ENCODE results near the gene RNF214. TPM values are rescaled to one million over a fixed set of nuclear protein-coding genes. Genes with fewer than 3 reads are reported as not detected.

RNF214 gene
- total and polyA plus RNA-seq, 2 donors (not counting 1 experiment from before 2014, with no cell fraction given): 16.0 to 36.1 TPM

GRCh38 chr11:117195761-117196160 lies 36.7 kb upstream of the RNF214 start:
- H3K27ac Mint-ChIP-seq: peak overlapping the region; percentile 65

GRCh38 chr11:117197006-117197405 lies 35.5 kb upstream of the RNF214 start:
- Histone ChIP-seq H3K9me3 (ENCODE audit: control extremely low read depth in 1 of 3, control insufficient read depth in 2 of 3, insufficient read depth in 1 of 3, low read length in 2 of 3) (no peaks in the 10 kb centered on the region), H3K27ac (ENCODE audit: low read length in 2 of 2) (no peak overlapping the region), H2AFZ (ENCODE audit: insufficient read depth, low read depth, low read length, poor library complexity, severe bottlenecking) (no peak overlapping the region), H3K36me3 (replicated peaks in 1 of 2; ENCODE audit: control extremely low read depth in 1 of 2, control insufficient read depth in 1 of 2, extremely low read depth in 1 of 2, insufficient read depth in 2 of 2, low read length in 1 of 2) (peaks cover 0 to 72% of the 10 kb centered on the region in 2 experiments), H3K4me2 (replicated peaks; ENCODE audit: low read depth, low read length, poor library complexity, severe bottlenecking) (no peak overlapping the region), H3K79me2 (ENCODE audit: control insufficient read depth, insufficient read depth, low read length) (peaks cover 5% of the 10 kb centered on the region), H3K27me3 (replicated peaks in 1 of 4; ENCODE audit: control extremely low read depth in 1 of 4, control insufficient read depth in 3 of 4, insufficient read depth in 4 of 4, low read length in 3 of 4) (no peaks in the 10 kb centered on the region), H4K20me1 (ENCODE audit: control insufficient read depth, insufficient read depth, low read length, poor library complexity, severe bottlenecking) (peaks cover 11% of the 10 kb centered on the region), H3K9ac (ENCODE audit: low read length) (no peak overlapping the region), H3K4me1 (ENCODE audit: control insufficient read depth in 2 of 2, insufficient read depth in 2 of 2, low read length in 2 of 2) (peaks cover 15 to 40% of the 10 kb centered on the region in 2 donors), H3K4me3 (ENCODE audit: control extremely low read depth in 1 of 5, extremely low read depth in 1 of 5, insufficient read depth in 1 of 5, low read depth in 2 of 5, low read length in 4 of 5) (no peak overlapping the region)
- Mint-ChIP-seq H3K4me3 (no peak overlapping the region), H3K27me3 (no peaks in the 10 kb centered on the region), H3K4me1 (peaks cover 39% of the 10 kb centered on the region), H3K27ac (peak overlapping the region; percentile 75), H3K9me3 (ENCODE audit: insufficient read depth) (no peaks in the 10 kb centered on the region)
- 97% methylated on average over 5 of the region's 7 CpGs for WGBS (ENCODE audit: insufficient coverage)
- POLR2A ChIA-PET: no interaction called here
- TF ChIP-seq EZH2 (IDR thresholded peaks at IDR 0.05; ENCODE audit: borderline replicate concordance, insufficient read depth, low read depth, low read length, poor library complexity, severe bottlenecking): no peak
- no peak for TF ChIP-seq CTCF (IDR thresholded peaks at IDR 0.05)
- no peak for DNase-seq
- intact Hi-C loops (cut with micrococcal nuclease): no loop called here
- CTCF ChIA-PET: interaction anchor here (1.0 to 3.6 kb wide), 2 partner anchors 15 to 30 kb away, joined by 3 to 26 read pairs; no protein-coding TSS in a partner anchor
- ATAC-seq (ENCODE audit: low read depth): no peak

More at GRCh38 chr11:117195761-117196160, 36.7 kb upstream of the RNF214 start:
- ChIA-PET POLR2A (no interaction called here), CTCF (interaction anchor here (3.6 kb wide), 1 partner anchor 14 kb away, joined by 26 read pairs; no protein-coding TSS in a partner anchor)
- H3K4me1 Mint-ChIP-seq: peaks cover 37% of the 10 kb centered on the region
- H3K4me2 ChIP-seq (replicated peaks; ENCODE audit: low read depth, low read length, poor library complexity, severe bottlenecking): no peak overlapping the region
- WGBS (ENCODE audit: insufficient coverage): 85% methylated on average over 19 of the region's 19 CpGs
- H3K9me3 ChIP-seq (ENCODE audit: control extremely low read depth in 1 of 3, control insufficient read depth in 2 of 3, insufficient read depth in 1 of 3, low read length in 2 of 3): no peaks in the 10 kb centered on the region
- no peak overlapping the region for H3K4me3 ChIP-seq (ENCODE audit: control extremely low read depth in 1 of 5, extremely low read depth in 1 of 5, insufficient read depth in 1 of 5, low read depth in 2 of 5, low read length in 4 of 5)
- H3K9me3 Mint-ChIP-seq (ENCODE audit: insufficient read depth): no peaks in the 10 kb centered on the region
- TF ChIP-seq CTCF (IDR thresholded peaks at IDR 0.05): no peak
- no peak for TF ChIP-seq EZH2 (IDR thresholded peaks at IDR 0.05; ENCODE audit: borderline replicate concordance, insufficient read depth, low read depth, low read length, poor library complexity, severe bottlenecking)
- DNase-seq (no peak), ATAC-seq (ENCODE audit: low read depth) (no peak)
- no peaks in the 10 kb centered on the region for H3K27me3 ChIP-seq (replicated peaks in 1 of 4; ENCODE audit: control extremely low read depth in 1 of 4, control insufficient read depth in 3 of 4, insufficient read depth in 4 of 4, low read length in 3 of 4)
- intact Hi-C loops (cut with micrococcal nuclease): no loop called here
- H3K4me1 ChIP-seq (ENCODE audit: control insufficient read depth in 2 of 2, insufficient read depth in 2 of 2, low read length in 2 of 2): peaks cover 2 to 35% of the 10 kb centered on the region in 2 donors
- H3K27ac ChIP-seq (ENCODE audit: low read length in 2 of 2): no peak overlapping the region
- H3K79me2 ChIP-seq (ENCODE audit: control insufficient read depth, insufficient read depth, low read length): peaks cover 10% of the 10 kb centered on the region
- H3K4me3 Mint-ChIP-seq: no peak overlapping the region
- no peak overlapping the region for H2AFZ ChIP-seq (ENCODE audit: insufficient read depth, low read depth, low read length, poor library complexity, severe bottlenecking)
- H3K36me3 ChIP-seq (replicated peaks in 1 of 2; ENCODE audit: control extremely low read depth in 1 of 2, control insufficient read depth in 1 of 2, extremely low read depth in 1 of 2, insufficient read depth in 2 of 2, low read length in 1 of 2): peaks cover 0 to 80% of the 10 kb centered on the region in 2 experiments
- H3K9ac ChIP-seq (ENCODE audit: low read length): no peak overlapping the region
- H3K27me3 Mint-ChIP-seq: no peaks in the 10 kb centered on the region
- peaks cover 11% of the 10 kb centered on the region for H4K20me1 ChIP-seq (ENCODE audit: control insufficient read depth, insufficient read depth, low read length, poor library complexity, severe bottlenecking)
